GM18499 (cell line): ENCODE data around the gene GRID1.

Experiments
- ATAC-seq: cut with Tn5 transposase; IDR thresholded peaks from one replicate; pipeline ENCODE4 v1.9.1; 2021; ENCODE audit warnings: moderate number of reproducible peaks; ENCODE audit not compliant: insufficient read depth, unreplicated experiment

Gene GRID1

GRCh38 chr10:86371116-86371515 is 4.5 kb upstream of the GRID1 start:
- no peak for ATAC-seq

- ATAC-seq, result no peak
These were observed 3.5 kb upstream of the GRID1 start for GRCh38 chr10:86370006-86370585.

GRCh38 chr10:86368987-86369386 is 2.4 kb upstream of the GRID1 start:
- ATAC-seq, result no peak

GRCh38 chr10:86368046-86368445 is 1.5 kb upstream of the GRID1 start:
- ATAC-seq, result no peak

- ATAC-seq, result no peak
These were observed 757 bp upstream of the GRID1 start for GRCh38 chr10:86367152-86367951.

GRCh38 chr10:86366902-86367151 is 232 bp upstream of the GRID1 start:
- ATAC-seq, result no peak

GRCh38 chr10:86365346-86366032 is 1.1 kb downstream of the GRID1 start:
- no peak for ATAC-seq

- no peak for ATAC-seq
These were observed 1.9 kb downstream of the GRID1 start for GRCh38 chr10:86364491-86365345.

- no peak for ATAC-seq
These were observed 2.6 kb downstream of the GRID1 start for GRCh38 chr10:86363833-86364490.

GRCh38 chr10:86363184-86363832 is 3.3 kb downstream of the GRID1 start:
- ATAC-seq, result no peak

GRCh38 chr10:86362586-86363183 is 3.9 kb downstream of the GRID1 start:
- no peak for ATAC-seq

- no peak for ATAC-seq
These were observed 4.5 kb downstream of the GRID1 start for GRCh38 chr10:86362129-86362527.

- no peak for ATAC-seq
These were observed 5.2 kb downstream of the GRID1 start for GRCh38 chr10:86361156-86362128.

- no peak for ATAC-seq
These were observed 5.9 kb downstream of the GRID1 start for GRCh38 chr10:86360657-86361056.

GRCh38 chr10:86359954-86360353 is 6.6 kb downstream of the GRID1 start:
- no peak for ATAC-seq

GRCh38 chr10:86359111-86359510 is 7.5 kb downstream of the GRID1 start:
- no peak for ATAC-seq

- no peak for ATAC-seq
These were observed 8.9 kb downstream of the GRID1 start for GRCh38 chr10:86357676-86358075.

- ATAC-seq, result no peak
These were observed 9.6 kb downstream of the GRID1 start for GRCh38 chr10:86357041-86357440.
